GM21526 (cell line): ENCODE data around the gene CMSS1.

Experiments
- ATAC-seq: cut with Tn5 transposase; IDR thresholded peaks from one replicate; pipeline ENCODE4 v1.9.1; 2021; ENCODE audit warnings: moderate library complexity; ENCODE audit not compliant: unreplicated experiment, low FRiP score

CMSS1 gene

DNA sequence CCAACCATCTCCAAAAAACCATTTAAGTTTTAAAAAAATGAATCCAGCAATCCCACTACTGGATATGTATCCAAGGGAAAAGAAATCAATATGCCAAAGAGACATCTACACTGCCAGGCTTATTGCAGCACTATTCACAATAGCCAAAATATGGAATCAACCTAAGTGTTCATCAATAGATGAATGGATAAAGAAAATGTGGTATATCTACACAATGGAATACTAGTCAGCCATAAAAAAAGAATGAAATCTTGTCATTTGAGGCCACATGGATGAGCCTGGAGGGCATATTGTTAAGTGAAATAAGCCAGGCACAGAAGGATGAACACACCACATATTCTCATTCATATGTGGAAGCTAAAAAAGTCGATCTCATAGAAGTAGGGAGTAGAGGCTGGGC, 160.6 kb downstream of the CMSS1 start:
- no peak for ATAC-seq

DNA sequence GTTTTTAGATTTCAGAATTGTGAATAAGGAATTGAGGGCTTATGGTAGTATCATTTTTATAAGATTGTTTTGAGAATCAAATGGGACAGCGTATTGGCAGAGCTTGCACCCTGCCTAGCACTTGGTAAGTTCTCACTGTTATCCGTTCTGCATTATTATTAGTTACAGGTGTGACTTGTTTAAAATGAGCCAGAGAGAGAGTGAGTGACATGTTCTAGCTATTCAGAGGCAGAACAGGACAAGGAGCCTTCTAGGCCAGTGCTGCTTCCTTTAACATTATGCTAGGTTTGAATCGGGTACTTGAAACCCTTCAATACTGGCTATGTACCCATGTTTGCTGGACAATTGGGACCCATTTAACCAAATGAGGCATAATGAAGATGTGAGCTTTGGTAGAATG, 162.9 kb downstream of the CMSS1 start:
- no peak for ATAC-seq

DNA sequence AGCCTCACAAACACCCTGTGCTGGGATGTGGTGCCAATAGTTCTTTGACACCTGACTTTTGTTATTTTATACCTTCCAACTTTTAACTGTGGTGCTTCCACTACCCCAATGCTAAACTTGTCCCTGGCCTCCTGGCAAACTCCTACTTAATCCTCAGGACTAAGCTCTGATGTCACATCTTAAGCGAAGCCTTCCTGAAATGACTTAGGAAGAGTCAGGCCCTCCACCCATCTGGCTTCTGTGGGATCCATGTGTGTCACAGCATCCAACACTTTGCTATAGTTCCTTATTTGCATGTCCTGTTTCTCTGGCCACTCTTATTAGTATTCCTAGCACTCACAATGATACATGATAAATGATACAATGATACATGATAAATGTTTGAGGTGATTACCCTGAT, 163.5 kb downstream of the CMSS1 start:
- ATAC-seq, result no peak

DNA sequence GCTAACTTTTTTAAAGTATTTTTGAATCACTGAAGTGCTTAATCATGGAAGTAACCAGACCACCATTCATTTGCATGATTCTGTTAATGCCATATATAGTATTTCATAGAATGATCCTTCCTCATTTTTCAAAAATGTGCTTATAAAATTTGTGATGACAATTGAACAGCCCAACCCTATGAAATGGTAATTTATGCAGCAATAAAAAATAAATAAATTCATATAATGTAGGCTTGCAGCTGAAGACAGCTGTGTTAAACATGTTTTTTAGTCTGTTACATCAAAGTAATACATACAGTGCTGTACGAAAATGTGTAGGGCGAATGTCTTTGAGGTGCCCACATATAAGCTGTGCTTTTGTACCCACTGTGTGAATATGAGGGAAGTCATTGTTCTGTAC, 165.0 kb downstream of the CMSS1 start:
- ATAC-seq, result no peak

DNA sequence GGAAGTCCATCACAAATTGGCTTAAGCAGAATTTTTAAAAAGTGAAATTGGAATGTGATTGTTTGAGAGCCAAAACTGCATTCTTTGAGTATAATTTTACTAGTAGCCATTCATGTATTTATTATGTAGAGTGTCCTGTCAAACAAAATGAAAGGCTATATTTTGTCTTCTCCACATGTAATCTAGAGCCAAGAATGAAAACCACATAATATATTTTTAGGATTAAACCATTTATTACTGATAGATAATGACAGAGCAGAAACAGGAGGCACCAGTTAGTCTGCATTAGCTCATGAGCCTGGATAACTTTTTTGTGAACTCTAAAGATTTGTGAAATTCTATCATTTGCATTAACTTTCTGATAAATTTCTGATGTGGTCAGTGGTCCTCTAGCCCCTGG, 166.5 kb downstream of the CMSS1 start:
- ATAC-seq, result no peak

DNA sequence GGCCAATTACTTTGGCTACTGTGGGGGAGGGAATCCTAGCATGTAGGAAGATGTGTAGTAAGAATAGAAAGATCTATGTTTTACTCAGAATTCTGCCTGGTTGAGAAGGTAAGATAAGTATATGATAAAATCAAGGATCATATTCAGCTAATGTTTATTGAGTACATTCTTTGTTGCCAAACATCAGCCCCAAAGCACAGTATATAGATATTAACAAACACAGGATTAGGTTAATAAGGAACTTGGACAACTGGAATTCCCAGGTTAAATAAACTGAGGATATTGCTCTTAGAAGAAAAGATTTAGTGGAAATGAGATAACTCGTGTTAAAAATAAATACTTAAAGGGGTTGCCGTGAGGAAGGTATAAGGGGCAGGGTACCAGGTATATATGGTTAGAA, 167.0 kb downstream of the CMSS1 start:
- ATAC-seq, result no peak

DNA sequence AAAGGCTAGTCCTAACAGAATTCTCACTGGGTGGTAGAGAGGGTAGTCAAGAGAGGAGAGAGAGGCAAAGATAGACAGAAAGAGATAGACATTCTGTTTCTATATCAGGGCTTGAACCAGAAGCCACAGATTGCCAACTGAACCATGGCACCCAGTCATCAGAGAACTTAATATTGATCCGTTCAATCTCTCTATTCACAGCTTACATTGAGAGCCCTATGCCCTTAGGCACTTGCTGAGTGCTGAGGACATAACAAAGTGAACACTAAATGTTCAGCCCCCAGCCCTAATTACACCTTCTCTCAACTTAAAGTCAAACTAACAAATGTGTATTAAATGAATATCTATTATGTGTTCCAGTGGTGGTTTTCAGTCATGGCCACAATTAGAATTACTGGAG, 172.5 kb downstream of the CMSS1 start:
- ATAC-seq, result no peak

DNA sequence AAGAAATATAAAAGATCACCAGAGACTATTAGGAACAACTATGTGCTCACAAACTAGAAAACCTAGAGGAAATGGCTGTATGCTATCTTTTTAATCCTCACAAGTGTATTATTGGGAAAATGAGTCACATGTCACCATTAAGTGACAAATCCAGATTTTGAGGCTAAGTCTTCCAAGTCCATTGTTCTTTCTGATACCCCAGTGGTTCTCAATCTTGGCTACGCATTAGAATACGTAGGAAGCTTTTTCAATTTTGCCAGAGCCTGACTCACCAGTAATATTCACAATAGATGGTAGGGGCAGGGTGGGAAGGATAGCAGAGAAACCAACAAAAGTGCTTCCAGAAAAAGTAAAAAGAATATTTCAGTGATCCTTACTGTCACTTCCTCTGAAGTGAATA, 179.6 kb downstream of the CMSS1 start:
- no peak for ATAC-seq

DNA sequence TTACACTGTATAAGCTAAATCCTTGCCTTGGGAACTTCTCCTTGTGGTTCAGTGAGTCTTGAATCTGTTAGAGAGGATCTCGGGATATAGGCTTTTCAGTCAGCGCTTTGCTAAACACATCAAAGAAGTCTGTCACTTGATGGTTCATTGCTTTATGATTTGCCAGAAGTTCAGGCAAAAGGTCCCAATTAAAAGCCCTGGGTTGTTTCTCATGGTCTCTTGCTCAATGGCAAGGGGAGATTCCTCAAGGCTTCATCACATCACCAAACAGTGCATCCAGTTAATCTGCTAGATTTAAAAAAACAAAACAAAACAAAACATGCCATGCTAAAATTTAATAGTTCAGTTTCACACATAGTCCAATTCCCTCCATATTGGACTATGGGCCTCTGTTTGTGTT, 181.9 kb downstream of the CMSS1 start:
- ATAC-seq, result no peak

DNA sequence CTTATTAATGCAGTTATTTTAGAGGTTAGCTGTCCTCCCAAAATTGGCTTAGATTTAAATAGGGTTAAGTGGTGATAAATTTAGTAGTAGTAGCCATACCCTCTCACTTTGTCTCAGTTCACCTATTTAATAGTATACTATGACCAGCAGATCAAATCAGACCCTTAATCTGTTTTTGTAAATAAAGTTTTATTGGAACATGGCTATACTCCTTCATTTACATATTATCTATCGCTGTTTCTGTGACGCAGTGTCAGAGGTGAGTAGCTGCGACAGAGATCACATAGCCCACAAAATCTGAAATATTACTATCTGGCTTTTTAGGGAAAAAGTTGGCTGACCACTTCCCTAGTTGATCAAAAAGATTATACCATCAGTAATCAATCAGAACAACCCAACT, 183.4 kb downstream of the CMSS1 start:
- ATAC-seq, result no peak

DNA sequence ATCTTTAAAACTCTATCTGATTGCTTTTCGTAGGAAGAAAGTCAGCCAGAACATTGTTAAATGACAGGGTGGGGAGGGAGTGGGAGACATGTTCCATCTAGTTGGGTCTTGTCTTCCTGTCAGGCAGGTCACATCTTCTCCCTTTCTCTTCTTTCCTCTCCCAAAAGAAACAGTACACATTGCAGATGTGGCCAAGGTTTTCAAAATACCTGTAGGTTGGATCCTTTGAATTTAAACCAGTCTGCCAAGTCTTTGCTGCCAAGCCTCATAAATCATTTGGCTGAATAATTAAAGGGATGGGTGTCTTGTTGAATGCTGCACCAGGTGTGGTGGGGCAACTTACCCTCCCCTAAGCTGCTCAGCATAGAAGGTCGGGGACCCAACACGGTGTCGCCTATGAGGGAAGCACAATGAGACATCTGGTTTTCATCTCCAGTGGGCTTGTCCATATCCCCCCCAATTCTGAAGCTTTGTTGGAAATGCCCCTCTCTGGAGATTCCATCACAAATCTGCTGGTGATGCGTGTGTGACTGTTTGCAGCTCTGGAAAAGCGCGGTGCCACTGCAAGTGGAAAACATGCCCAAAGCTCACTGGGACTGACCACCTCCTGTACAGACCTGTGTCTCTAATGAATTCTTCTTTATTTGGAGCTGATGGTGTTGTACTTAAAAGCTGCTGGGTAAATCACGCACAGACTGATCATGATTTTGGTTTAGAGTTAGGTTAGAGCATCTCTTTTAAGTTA, 184.0 kb downstream of the CMSS1 start:
- ATAC-seq, result no peak

DNA sequence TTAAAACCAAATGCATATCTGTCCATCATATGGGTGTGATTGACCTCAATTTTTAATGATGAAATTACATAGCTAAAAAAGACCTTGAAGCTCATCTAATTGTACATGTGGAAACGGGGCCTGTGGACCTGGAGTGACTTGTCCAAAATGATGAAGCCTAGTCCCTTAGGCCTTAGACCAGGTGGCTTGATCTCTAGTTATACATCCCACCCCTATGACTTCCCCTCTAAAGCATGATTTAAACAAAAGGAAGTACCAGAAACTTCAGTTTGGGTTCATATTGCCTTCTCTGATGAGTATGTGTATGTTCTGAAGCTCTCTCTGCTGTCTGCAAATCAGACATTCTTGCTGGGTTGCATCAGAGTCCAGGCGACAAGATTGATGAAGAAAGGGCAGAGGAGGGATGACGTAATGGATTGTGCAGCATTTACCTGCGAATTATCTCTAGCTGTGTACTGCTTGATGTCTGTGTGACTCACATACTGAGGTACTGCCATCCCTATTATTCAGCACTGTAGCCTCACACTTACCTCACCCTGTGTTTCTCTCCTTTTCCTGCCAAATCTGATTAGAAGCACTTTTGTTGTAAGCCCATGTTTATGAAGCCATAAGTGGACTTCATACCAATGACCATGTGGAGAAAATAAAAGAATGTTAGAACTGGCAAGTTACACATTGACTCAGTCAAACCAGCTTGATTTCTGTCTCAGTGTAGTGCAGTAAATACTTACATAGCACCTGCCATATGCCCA, 185.1 kb downstream of the CMSS1 start:
- no peak for ATAC-seq

DNA sequence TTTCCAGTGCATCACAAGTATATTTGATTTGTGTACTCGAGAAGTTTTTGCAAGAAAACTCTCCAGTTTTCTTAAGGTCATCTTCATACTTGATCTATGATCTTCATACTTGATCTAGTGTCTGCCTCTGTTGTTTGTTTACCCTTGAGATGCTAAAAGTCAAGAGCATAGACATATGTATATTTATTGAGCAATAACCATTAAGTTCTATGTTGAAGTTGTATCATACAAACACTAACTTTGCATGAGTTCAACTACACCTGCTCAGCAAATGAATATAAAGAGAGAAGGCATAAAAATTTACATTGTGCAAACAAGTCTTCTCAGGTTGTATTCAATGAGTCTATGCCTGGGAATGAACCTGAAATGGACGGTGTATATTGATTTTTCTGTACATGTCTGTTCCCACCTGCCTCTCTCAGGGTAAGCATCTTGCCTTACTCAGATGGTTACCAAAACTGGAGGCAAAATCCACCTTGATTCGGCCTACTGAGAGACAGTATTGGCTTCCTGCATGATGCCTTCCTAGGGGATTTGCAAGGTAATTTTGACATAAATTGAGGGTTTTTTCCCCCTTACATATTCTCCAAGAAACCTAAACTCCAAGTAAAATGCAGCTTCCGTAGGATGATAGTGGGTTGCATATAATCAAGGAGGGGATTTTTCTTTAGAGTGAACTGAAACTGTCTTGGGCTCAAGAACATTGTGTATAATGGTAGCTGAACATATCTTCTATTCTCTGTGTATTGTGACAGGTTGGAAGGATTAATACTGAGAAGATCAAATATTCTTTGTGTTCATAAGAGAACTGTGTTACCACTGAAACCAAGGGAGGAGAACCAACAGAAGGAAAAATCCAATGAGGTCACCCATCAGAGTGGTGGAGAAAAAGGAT, 186.2 kb downstream of the CMSS1 start:
- ATAC-seq, result no peak

DNA sequence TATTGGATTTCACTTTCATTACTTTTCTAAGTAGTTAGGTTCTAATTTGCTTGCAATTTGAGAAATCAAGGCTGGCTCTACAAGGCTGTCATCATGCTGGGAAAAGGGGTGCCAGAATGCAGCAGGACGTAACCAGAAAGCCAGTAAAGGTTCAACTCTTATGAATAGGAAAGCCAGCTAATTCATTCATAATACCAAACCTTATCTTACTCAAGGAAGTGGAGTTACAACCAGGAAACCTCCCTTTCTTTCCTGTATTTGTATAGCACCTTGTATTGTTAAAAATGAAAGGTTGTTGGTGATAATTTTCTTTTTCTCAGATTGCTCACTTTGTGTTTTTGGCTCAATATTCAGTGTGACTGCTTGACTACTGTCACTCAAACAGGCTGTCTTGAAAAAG, 187.3 kb downstream of the CMSS1 start:
- ATAC-seq, result no peak

DNA sequence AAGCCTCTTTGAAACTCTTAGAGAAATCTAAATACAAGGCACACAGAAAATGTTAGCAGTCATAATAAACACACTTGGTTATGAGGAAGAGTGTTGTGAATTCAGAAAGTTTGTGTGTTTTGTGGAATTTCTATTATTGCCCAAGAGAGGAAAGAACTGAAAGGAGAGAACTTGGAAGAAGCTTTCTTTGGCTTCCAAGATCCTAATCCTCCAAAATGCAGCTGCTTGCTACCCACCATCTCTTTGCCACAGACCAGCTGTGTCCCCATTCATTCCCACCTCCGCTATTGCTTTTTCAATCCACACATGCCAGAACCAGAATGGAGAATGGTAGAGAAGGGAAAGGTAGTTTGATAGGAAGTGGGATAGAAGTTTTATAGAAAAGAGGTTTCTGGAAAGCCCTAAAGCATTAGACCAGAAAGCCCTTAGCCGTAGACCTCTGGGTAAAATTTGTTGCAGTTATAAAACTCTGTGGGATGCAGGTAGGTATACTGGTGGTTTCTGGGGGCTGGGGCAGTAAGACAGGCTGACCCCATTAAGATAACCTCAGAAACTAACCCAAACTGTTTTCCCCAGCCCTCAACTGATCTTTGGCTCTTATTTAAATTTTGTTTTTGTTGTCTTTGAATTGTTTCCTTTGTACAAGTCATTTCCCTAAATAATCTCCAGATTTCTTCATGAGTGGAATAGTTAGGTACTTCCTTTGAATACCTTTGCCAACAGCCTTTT, 188.2 kb downstream of the CMSS1 start:
- ATAC-seq, result no peak

DNA sequence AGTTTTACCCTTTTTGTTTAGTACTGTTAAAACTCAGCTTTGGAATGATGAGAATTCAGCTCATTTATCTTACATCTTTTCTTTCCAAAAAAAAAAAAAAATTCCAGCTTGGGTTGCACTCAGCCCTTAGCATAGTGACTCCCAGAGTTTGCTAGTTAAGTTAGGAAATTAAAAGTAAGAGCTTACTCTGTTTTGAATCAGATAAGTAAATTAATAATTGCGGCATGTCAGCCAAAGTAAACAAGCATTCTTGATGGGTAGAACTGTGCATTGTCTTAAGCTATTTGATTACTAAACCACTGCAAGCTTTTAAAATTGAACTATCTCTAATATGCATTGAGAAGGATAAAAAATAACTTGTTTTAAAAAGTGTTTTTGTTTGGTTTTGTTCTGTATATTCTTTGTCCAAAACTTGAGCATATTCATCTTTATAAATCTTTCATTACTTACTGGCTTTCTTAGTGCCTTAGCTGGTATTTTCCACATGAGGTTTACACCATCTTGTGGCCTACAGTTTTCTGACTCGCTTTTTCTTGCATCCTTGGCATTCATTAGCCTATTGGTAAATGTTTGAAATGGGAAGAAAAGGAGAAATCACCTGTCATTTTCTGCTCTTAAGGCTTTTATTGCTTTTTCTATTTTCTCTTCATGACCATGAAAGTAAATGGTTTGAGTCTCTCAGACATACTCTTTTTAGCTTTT, 189.1 kb downstream of the CMSS1 start:
- ATAC-seq, result no peak

DNA sequence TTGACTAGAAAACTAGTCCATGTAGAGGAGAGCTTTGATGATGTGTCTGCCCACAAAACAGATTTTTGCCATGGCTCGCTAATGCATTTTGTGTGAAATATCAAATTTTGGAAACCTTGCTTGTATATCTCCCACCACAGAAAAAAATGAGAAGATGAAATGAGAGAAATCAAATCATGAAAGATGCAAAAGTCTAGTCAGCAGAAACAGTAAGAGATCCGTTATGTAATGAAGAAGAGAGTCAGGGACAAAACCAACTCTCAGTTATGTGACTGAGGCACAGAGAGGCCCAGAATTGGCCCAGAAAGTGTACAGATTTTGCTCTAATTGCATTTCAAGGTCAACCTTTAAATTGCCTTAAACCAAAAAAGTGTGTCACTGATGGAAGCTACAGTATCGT, 189.7 kb downstream of the CMSS1 start:
- no peak for ATAC-seq

DNA sequence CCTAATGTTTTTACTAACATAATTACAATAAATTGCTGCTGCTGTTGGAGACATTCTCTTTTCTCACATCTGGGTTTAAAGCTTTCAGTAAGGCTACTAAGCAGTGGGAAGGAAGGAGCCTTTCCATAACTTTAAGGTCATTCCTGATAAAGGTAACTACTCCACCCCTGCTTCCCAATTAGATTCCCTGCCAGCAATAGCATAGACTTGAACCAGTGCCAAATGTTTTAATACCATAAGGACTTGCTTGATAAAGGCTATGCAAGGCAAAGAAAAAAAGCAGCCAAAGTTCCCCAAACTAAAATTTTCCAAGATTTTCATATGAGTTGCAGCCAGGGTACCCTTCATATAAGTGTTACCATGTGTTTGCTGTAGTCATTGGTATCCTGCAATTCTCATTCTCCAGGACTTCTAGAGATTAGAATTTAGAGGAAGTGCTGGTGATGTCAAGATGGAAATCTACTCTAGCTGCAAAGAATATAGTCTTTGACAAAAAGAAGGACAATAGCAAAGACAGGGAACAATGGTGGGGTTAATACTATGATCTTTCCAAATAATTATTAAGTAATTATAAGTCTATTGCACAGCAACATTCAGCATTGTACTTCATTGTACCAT, 190.5 kb downstream of the CMSS1 start:
- no peak for ATAC-seq

DNA sequence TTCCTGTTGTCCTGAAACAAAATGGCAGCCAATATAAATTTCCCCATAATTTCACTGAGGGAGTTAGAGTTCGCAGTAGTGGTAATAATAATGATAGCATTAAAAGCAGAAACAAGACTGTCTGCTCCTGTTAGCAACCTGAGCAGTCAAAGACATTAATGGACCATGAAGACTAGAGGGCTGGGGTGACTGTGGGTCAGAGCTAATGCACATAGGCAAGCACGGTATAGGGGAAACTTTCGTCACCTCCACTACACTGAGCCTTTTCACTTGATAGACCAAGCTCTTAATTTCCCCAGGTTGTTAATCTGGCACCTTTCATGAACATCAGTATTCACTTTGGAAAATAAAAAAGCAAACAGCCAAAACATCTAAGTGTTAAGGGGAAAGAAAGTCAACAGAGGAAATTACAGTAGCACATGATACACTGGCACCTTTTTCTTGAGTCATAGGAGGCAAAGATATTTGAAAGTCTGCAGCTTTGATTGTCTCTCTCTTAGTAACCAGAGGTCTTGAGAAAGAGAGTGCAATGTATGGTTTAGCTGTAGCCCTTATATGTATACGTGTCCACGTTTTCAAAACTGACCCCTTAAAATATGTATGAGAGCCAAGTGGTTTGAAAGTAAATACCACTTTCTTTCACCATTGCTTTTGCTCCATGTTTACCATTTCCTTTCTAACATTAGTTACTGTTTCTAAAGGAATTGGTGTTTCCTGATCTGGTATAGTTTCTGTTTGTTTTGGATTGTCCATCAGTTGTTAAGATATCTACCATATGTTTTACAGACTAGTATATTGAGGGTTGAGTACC, 191.8 kb downstream of the CMSS1 start:
- no peak for ATAC-seq
